GM12872 (cell line): Measurements from ENCODE around the gene TP53BP1.

Source experiments
- TF ChIP-seq, protein P1 (sequence below): IDR thresholded peaks from 3 replicates; pipeline ENCODE4 v1.5.1; 2011; ENCODE audit warnings: low read depth, mild to moderate bottlenecking, low read length, moderate library complexity; ENCODE audit not compliant: insufficient read depth

Gene TP53BP1

GRCh38 chr15:43378601-43379000, 114.4 kb downstream of the TP53BP1 start:
- TF ChIP-seq, protein P1, sequence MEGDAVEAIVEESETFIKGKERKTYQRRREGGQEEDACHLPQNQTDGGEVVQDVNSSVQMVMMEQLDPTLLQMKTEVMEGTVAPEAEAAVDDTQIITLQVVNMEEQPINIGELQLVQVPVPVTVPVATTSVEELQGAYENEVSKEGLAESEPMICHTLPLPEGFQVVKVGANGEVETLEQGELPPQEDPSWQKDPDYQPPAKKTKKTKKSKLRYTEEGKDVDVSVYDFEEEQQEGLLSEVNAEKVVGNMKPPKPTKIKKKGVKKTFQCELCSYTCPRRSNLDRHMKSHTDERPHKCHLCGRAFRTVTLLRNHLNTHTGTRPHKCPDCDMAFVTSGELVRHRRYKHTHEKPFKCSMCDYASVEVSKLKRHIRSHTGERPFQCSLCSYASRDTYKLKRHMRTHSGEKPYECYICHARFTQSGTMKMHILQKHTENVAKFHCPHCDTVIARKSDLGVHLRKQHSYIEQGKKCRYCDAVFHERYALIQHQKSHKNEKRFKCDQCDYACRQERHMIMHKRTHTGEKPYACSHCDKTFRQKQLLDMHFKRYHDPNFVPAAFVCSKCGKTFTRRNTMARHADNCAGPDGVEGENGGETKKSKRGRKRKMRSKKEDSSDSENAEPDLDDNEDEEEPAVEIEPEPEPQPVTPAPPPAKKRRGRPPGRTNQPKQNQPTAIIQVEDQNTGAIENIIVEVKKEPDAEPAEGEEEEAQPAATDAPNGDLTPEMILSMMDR = no peak

DNA sequence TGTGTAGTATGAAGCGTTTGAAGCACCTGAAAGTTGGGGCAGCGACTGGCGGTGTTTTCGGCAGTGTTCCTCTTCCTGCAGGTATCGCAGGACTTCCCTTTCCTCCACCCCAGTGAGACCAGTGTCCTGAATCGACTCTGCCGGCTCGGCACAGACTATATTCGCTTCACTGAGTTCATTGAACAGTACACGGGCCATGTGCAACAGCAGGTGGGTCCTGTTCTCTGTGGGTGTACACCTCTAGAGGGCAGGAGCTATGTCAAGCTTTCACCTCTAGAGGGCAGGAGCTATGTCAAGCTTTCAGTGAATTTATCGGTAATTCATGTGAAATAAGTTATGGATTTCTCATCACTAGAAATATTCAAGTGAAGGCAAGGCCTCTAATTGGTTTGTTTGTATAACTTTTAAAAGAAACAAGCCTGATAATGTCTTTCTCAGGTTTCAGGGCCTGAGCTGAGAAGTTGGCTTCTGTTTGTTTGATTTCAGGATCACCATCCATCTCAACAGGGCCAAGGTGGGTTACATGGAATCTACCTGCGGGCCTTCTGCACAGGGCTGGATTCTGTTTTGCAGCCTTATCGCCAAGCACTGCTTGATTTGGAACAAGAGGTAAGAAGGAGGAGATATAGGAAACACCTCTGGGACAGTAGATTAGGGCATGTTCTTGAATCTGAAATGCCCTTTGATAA, 116.8 kb downstream of the TP53BP1 start:
- TF ChIP-seq, protein P1 = peak; percentile 82

DNA sequence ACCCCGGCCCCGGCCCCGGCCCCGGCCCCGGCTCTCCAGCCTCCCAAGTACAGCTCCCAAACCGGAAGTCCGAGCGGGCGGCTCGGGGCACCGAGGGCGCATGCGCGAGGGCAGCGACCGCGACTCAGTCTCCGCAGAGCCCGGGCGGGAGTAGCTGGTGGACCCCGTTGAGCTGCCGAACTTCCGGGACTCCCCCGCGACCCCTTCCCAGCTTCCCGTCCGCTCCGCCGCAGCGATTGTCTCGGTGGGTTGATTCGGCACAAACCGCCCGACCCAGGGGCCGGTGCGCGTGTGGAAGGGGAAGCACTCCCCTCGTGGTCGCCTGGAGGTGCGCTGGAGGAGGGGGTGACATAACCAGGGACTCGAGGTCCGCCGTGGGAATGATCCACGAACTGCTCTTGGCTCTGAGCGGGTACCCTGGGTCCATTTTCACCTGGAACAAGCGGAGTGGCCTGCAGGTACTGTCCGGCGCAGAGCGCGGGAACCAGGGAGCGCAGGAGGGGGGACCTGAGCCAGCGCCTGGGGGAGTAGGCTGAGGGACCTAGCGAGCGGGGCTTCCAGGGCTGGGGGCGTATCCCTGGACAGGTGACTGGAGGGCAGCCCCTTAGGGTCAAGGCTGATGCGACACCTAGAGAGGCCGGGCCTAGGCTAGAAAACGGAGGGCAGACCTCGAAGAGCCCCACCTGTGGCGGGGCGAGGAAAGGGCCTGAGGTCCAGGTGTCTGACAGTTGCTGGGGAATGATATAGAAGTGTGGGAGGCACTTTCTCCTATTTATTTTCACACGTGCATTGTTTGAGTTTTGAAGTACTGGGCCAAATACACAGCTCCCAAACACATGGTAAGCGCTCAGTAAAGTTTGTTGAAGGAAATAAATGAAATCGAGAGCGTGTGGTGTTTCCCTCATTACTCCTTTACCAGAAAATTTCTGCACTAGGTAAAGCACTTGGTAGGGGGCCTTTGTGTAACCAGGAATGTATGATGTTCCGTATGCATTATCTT, 121.7 kb downstream of the TP53BP1 start, which contains the start of the genes TUBGCP4 and ZSCAN29:
Gene TUBGCP4, plus strand, starts transcription at position 127 of the 1,000 bp plus-strand sequence. Its CDS starts 254 bp downstream, at position 381.
Gene ZSCAN29, minus strand, starts transcription at position 69 of the 1,000 bp plus-strand sequence. CDS start 1,130 bp downstream, outside the sequence.
- TF ChIP-seq, protein P1 = peak; percentile 69

DNA sequence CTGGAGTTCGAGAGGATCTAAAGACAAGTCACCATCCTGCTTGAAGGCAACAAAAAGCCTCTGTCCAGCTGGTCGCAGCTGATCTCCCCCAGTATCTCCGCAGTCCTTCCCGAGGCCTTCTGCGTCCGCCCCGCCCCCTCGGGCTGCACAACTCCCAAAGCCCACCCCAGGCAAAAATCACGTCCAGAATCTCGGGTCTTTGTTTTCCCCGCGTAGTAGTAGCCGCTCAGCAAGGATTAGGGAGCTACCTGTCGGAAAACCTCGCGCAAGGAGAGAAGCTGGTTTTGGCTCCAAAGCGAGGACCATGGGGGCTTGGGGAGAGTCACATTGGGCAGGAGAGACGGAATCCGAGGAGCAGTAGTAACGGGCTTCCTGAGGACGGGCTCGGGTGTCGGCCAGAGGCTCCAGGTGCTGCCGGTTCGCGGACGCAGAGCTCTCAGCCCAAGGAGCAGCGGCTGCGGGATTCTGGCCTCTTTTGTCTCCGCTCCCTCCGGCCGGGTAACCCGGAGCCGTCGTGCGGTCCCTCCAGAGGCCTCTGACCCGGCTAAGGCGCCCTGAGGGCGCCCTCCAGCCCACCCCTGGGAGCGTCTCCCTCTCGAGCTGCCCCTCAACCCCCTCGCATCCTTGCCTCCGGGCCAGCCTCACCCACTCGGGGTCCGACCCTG, 122.5 kb downstream of the TP53BP1 start:
- TF ChIP-seq, protein P1 = no peak

- TF ChIP-seq, protein P1 = no peak
Measured at GRCh38 chr15:43361313-43361903, 131.5 kb downstream of the TP53BP1 start.

- TF ChIP-seq, protein P1 = no peak
Measured at GRCh38 chr15:43360821-43361220, 132.1 kb downstream of the TP53BP1 start.
